ENCODE measurements around the gene DVL1. TPM values are rescaled to one million over a fixed set of nuclear protein-coding genes. Genes with fewer than 3 reads are reported as not detected.

Gene DVL1
- total and polyA plus RNA-seq, 2 of the 13 experiments (the other 11 are each of a cell fraction or from before 2014, with no cell fraction given): 30.8 to 60.4 TPM

DNA sequence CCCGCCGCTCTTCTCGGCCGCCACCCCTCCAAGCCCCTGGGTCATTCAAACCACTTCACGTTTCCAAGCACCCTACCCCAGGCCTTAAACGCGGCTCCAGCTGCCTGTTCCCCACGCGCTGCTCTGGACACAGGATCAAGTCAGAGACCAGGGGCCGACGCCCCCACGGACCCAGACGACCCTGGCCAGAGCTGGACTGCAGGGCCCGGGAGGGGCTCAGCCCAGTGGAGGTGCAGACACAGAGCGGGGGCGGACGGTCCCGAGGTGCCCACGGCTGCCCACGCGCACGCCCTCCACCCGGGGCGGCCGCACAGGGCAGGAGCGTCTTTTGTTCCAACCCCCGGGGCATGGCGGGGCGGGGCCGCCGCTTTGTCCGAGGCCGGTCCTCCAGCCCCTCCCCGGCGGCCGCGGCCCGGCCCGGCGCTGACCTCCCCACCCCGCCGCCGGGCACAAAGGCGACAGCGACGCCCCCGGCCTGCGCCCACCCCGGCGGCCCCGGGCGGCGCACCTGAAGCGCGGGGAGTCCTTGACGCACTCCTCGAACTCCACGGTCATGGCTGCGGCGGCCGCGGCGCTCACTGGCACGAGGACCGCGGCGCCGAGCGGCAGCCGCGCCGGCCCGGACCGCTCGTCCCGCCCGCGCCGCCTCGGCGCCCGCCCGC lies 41.8 kb downstream of the DVL1 start (continued):
- TF ChIP-seq, protein P1, sequence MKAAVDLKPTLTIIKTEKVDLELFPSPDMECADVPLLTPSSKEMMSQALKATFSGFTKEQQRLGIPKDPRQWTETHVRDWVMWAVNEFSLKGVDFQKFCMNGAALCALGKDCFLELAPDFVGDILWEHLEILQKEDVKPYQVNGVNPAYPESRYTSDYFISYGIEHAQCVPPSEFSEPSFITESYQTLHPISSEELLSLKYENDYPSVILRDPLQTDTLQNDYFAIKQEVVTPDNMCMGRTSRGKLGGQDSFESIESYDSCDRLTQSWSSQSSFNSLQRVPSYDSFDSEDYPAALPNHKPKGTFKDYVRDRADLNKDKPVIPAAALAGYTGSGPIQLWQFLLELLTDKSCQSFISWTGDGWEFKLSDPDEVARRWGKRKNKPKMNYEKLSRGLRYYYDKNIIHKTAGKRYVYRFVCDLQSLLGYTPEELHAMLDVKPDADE (CRISPR knock-in tag; IDR thresholded peaks at IDR 0.05): no peak
- no peak for TF ChIP-seq SIN3B (IDR thresholded peaks at IDR 0.05; ENCODE audit: low read length)
- TF ChIP-seq, protein P2, sequence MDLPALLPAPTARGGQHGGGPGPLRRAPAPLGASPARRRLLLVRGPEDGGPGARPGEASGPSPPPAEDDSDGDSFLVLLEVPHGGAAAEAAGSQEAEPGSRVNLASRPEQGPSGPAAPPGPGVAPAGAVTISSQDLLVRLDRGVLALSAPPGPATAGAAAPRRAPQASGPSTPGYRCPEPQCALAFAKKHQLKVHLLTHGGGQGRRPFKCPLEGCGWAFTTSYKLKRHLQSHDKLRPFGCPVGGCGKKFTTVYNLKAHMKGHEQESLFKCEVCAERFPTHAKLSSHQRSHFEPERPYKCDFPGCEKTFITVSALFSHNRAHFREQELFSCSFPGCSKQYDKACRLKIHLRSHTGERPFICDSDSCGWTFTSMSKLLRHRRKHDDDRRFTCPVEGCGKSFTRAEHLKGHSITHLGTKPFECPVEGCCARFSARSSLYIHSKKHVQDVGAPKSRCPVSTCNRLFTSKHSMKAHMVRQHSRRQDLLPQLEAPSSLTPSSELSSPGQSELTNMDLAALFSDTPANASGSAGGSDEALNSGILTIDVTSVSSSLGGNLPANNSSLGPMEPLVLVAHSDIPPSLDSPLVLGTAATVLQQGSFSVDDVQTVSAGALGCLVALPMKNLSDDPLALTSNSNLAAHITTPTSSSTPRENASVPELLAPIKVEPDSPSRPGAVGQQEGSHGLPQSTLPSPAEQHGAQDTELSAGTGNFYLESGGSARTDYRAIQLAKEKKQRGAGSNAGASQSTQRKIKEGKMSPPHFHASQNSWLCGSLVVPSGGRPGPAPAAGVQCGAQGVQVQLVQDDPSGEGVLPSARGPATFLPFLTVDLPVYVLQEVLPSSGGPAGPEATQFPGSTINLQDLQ (CRISPR knock-in tag; IDR thresholded peaks at IDR 0.05): no peak
- no peak for TF ChIP-seq SP5 (CRISPR knock-in tag; IDR thresholded peaks at IDR 0.05; ENCODE audit: borderline replicate concordance, low read depth)
- no peak for TF ChIP-seq ATRX (CRISPR knock-in tag; IDR thresholded peaks at IDR 0.05; ENCODE audit: borderline replicate concordance)
- TF ChIP-seq ZNF543 (CRISPR knock-in tag; IDR thresholded peaks at IDR 0.05): 0 out of 2 replicates have a peak, but pooled peaks have one; percentile 21
- TF ChIP-seq JUND (CRISPR knock-in tag; IDR thresholded peaks at IDR 0.05): no peak
- TF ChIP-seq KAT7 (CRISPR knock-in tag; IDR thresholded peaks at IDR 0.05; ENCODE audit: borderline replicate concordance): no peak
- TF ChIP-seq MAFK (conservative IDR thresholded peaks at IDR 0.05 in 1 of 2, IDR thresholded peaks at IDR 0.05 in 1 of 2; ENCODE audit: low read length in 2 of 2): no peak
- TF ChIP-seq SIX4 (CRISPR knock-in tag; IDR thresholded peaks at IDR 0.05): no peak
- 0 out of 2 replicates have a peak, but pooled peaks have one; percentile 49 for TF ChIP-seq NFE2L1 (CRISPR knock-in tag; IDR thresholded peaks at IDR 0.05; ENCODE audit: borderline replicate concordance)
- no peak for TF ChIP-seq ARID2 (CRISPR knock-in tag; IDR thresholded peaks at IDR 0.05; ENCODE audit: borderline replicate concordance)
- TF ChIP-seq, protein P3, sequence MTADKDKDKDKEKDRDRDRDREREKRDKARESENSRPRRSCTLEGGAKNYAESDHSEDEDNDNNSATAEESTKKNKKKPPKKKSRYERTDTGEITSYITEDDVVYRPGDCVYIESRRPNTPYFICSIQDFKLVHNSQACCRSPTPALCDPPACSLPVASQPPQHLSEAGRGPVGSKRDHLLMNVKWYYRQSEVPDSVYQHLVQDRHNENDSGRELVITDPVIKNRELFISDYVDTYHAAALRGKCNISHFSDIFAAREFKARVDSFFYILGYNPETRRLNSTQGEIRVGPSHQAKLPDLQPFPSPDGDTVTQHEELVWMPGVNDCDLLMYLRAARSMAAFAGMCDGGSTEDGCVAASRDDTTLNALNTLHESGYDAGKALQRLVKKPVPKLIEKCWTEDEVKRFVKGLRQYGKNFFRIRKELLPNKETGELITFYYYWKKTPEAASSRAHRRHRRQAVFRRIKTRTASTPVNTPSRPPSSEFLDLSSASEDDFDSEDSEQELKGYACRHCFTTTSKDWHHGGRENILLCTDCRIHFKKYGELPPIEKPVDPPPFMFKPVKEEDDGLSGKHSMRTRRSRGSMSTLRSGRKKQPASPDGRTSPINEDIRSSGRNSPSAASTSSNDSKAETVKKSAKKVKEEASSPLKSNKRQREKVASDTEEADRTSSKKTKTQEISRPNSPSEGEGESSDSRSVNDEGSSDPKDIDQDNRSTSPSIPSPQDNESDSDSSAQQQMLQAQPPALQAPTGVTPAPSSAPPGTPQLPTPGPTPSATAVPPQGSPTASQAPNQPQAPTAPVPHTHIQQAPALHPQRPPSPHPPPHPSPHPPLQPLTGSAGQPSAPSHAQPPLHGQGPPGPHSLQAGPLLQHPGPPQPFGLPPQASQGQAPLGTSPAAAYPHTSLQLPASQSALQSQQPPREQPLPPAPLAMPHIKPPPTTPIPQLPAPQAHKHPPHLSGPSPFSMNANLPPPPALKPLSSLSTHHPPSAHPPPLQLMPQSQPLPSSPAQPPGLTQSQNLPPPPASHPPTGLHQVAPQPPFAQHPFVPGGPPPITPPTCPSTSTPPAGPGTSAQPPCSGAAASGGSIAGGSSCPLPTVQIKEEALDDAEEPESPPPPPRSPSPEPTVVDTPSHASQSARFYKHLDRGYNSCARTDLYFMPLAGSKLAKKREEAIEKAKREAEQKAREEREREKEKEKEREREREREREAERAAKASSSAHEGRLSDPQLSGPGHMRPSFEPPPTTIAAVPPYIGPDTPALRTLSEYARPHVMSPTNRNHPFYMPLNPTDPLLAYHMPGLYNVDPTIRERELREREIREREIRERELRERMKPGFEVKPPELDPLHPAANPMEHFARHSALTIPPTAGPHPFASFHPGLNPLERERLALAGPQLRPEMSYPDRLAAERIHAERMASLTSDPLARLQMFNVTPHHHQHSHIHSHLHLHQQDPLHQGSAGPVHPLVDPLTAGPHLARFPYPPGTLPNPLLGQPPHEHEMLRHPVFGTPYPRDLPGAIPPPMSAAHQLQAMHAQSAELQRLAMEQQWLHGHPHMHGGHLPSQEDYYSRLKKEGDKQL (CRISPR knock-in tag; IDR thresholded peaks at IDR 0.05; ENCODE audit: low read depth): no peak
- no peak for TF ChIP-seq ZFAT (CRISPR knock-in tag; conservative IDR thresholded peaks at IDR 0.05)
- no peak for TF ChIP-seq RFX5 (IDR thresholded peaks at IDR 0.05; ENCODE audit: low read depth, low read length)
- TF ChIP-seq, protein P4, sequence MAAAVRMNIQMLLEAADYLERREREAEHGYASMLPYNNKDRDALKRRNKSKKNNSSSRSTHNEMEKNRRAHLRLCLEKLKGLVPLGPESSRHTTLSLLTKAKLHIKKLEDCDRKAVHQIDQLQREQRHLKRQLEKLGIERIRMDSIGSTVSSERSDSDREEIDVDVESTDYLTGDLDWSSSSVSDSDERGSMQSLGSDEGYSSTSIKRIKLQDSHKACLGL (CRISPR knock-in tag; IDR thresholded peaks at IDR 0.05): no peak; the same call in 1 of the 2 replicates
- TF ChIP-seq ZFP36 (IDR thresholded peaks at IDR 0.05; ENCODE audit: borderline replicate concordance, low read depth, low read length, partially characterized antibody): no peak
- TF ChIP-seq ELF1 (CRISPR knock-in tag; IDR thresholded peaks at IDR 0.05): no peak
- TF ChIP-seq RFXANK (CRISPR knock-in tag; IDR thresholded peaks at IDR 0.05): no peak
- no peak; the same call in 1 of the 2 replicates for TF ChIP-seq ZFY (CRISPR knock-in tag; IDR thresholded peaks at IDR 0.05)
- no peak for TF ChIP-seq ZSCAN21 (CRISPR knock-in tag; IDR thresholded peaks at IDR 0.05; ENCODE audit: borderline replicate concordance)

Data from HepG2 (cell line).